TTC549 (cell line): ENCODE data around the gene DIPK1C.

Experiments used
- FAIRE-seq: peaks from 2 replicates; lab custom pipeline; 2012; peaks lifted over from hg19 to GRCh38; lab: Jason Lieb, UNC

Gene DIPK1C

GRCh38 chr18:74482697-74483096, 25.6 kb upstream of the DIPK1C start:
- no peak for FAIRE-seq

- FAIRE-seq, result no peak
Measured at GRCh38 chr18:74480149-74480651, 23.1 kb upstream of the DIPK1C start.

- FAIRE-seq, result no peak
Measured at GRCh38 chr18:74479486-74480148, 22.5 kb upstream of the DIPK1C start.

- no peak for FAIRE-seq
Measured at GRCh38 chr18:74478880-74479279, 21.8 kb upstream of the DIPK1C start.

GRCh38 chr18:74478316-74478715, 21.2 kb upstream of the DIPK1C start:
- no peak for FAIRE-seq

- FAIRE-seq, result no peak
Measured at GRCh38 chr18:74477771-74478170, 20.7 kb upstream of the DIPK1C start.

- FAIRE-seq, result no peak
Measured at GRCh38 chr18:74476140-74476539, 19.0 kb upstream of the DIPK1C start.

- no peak for FAIRE-seq
Measured at GRCh38 chr18:74473976-74474640, 17.0 kb upstream of the DIPK1C start.

- no peak for FAIRE-seq
Measured at GRCh38 chr18:74472312-74472711, 15.2 kb upstream of the DIPK1C start.

- no peak for FAIRE-seq
Measured at GRCh38 chr18:74468547-74469061, 11.5 kb upstream of the DIPK1C start.

- FAIRE-seq, result no peak
Measured at GRCh38 chr18:74465775-74466174, 8.7 kb upstream of the DIPK1C start.

GRCh38 chr18:74463983-74464382, 6.9 kb upstream of the DIPK1C start:
- no peak for FAIRE-seq

GRCh38 chr18:74463254-74463653, 6.1 kb upstream of the DIPK1C start:
- FAIRE-seq, result no peak

- FAIRE-seq, result no peak
Measured at GRCh38 chr18:74460825-74461224, 3.7 kb upstream of the DIPK1C start.

GRCh38 chr18:74459889-74460288, 2.8 kb upstream of the DIPK1C start:
- FAIRE-seq, result no peak

GRCh38 chr18:74457725-74458421, 765 bp upstream of the DIPK1C start:
- no peak for FAIRE-seq

GRCh38 chr18:74456349-74457042, 612 bp downstream of the DIPK1C start:
- no peak for FAIRE-seq

- no peak for FAIRE-seq
Measured at GRCh38 chr18:74456017-74456348, 1.1 kb downstream of the DIPK1C start.

GRCh38 chr18:74455386-74455785, 1.7 kb downstream of the DIPK1C start:
- FAIRE-seq, result no peak

GRCh38 chr18:74454279-74454751, 2.8 kb downstream of the DIPK1C start:
- FAIRE-seq, result no peak

- FAIRE-seq, result no peak
Measured at GRCh38 chr18:74453642-74454198, 3.4 kb downstream of the DIPK1C start.

GRCh38 chr18:74453016-74453566, 4.0 kb downstream of the DIPK1C start:
- FAIRE-seq, result no peak
